ENCODE measurements around the gene VPS39. TPM values are rescaled to one million over a fixed set of nuclear protein-coding genes. Genes with fewer than 3 reads are reported as not detected.

VPS39 gene
- total and polyA plus RNA-seq, 2 of the 13 experiments (the other 11 are each of a cell fraction or from before 2014, with no cell fraction given), result 22.9 to 32.0 TPM

DNA sequence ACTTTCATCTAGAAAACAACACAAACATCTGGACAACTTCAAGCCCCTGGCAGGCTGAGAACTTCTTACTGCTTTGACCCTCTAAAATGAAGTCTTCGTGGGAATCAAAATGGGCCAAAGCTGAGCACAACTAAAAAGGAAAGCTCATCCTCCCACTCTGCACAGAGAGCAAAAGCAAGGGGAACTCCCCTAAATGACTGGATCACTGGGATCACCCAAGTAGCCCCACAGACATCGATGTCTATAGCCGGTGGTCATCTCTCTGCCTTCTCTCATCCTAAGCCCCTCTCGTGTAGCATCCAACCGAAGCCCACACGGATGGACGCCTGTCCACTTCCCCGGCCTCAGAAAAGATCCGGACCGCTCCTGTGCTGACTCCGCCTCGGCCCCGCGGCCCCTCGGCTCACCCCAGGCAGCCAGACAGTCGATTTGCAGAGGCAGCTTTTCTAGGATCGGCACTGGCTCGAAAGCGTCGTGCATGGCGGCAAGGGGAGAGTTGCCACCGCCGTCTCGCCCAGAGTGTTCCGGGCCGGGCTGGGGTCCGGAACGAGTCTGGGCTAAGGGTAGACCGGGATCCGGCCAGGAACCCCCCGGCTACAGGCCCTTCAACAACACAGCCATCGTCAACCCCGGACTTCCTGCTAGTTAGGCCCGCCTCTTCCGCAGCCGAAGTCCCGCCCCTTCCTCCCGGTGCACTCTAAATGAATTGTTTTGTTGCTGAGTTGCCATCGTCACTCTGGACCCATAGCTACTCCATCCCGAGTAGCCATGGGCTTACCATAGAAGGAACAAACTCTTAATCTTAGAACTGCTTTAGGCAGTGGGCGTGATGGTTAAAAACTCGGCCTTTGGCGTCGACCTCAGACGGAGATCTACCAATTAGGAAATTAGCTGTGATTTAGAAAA, at the start of gene VPS39 (continued):
- TF ChIP-seq CBX5 (CRISPR knock-in tag; IDR thresholded peaks at IDR 0.05; ENCODE audit: borderline replicate concordance) (0 out of 2 replicates have a peak, but pooled peaks have one; percentile 12), HNRNPL (IDR thresholded peaks at IDR 0.05; ENCODE audit: low read depth, low read length) (0 out of 2 replicates have a peak, but pooled peaks have one; percentile 55), ZNF20 (CRISPR knock-in tag; IDR thresholded peaks at IDR 0.05) (peak; percentile 69; the same call in 1 of the 2 replicates), MED1 (CRISPR knock-in tag; IDR thresholded peaks at IDR 0.05) (peak; percentile 47; the same call in 1 of the 2 replicates), ZNF256 (CRISPR knock-in tag; conservative IDR thresholded peaks at IDR 0.05) (peak; percentile 56; the same call in 1 of the 2 replicates), ZNF781 (CRISPR knock-in tag; IDR thresholded peaks at IDR 0.05; ENCODE audit: borderline replicate concordance, not compliant biosample characterization) (peak; percentile 76), PRMT3 (CRISPR knock-in tag; IDR thresholded peaks at IDR 0.05; ENCODE audit: borderline replicate concordance, low read depth) (0 out of 2 replicates have a peak, but pooled peaks have one; percentile 1), JUNB (CRISPR knock-in tag; IDR thresholded peaks at IDR 0.05; ENCODE audit: borderline replicate concordance) (no peak), HMGXB4 (CRISPR knock-in tag; IDR thresholded peaks at IDR 0.05; ENCODE audit: borderline replicate concordance in 1 of 2, low read depth in 1 of 2) (peak in 1 of 2 experiments; percentile 68; a peak in 2 of 4 replicates), MAZ (IDR thresholded peaks at IDR 0.05; ENCODE audit: borderline replicate concordance, low read depth, low read length) (no peak), MAZ (CRISPR knock-in tag; IDR thresholded peaks at IDR 0.05; ENCODE audit: low read depth) (peak; percentile 76), ZNF644 (CRISPR knock-in tag; IDR thresholded peaks at IDR 0.05; ENCODE audit: low read depth) (peak; percentile 33; the same call in 1 of the 2 replicates), PHF8 (CRISPR knock-in tag; IDR thresholded peaks at IDR 0.05) (peak; percentile 97), ZNF703 (CRISPR knock-in tag; IDR thresholded peaks at IDR 0.05; ENCODE audit: borderline replicate concordance) (no peak), NONO (IDR thresholded peaks at IDR 0.05) (no peak), NONO (CRISPR knock-in tag; conservative IDR thresholded peaks at IDR 0.05) (peak; percentile 41; the same call in 1 of the 2 replicates), ZNF17 (CRISPR knock-in tag; IDR thresholded peaks at IDR 0.05) (no peak), POGZ (CRISPR knock-in tag; IDR thresholded peaks at IDR 0.05) (peak; percentile 86), MAX (IDR thresholded peaks at IDR 0.05) (no peak; the same call in 1 of the 2 replicates), ZNF331 (CRISPR knock-in tag; IDR thresholded peaks at IDR 0.05) (peak; percentile 14; the same call in 1 of the 2 replicates), ZNF354B (CRISPR knock-in tag; IDR thresholded peaks at IDR 0.05) (no peak), ZNF234 (CRISPR knock-in tag; conservative IDR thresholded peaks at IDR 0.05) (no peak)
- TF ChIP-seq, protein P1, sequence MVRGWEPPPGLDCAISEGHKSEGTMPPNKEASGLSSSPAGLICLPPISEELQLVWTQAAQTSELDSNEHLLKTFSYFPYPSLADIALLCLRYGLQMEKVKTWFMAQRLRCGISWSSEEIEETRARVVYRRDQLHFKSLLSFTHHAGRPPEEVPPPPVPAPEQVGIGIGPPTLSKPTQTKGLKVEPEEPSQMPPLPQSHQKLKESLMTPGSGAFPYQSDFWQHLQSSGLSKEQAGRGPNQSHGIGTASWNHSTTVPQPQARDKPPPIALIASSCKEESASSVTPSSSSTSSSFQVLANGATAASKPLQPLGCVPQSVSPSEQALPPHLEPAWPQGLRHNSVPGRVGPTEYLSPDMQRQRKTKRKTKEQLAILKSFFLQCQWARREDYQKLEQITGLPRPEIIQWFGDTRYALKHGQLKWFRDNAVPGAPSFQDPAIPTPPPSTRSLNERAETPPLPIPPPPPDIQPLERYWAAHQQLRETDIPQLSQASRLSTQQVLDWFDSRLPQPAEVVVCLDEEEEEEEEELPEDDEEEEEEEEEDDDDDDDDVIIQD (CRISPR knock-in tag; IDR thresholded peaks at IDR 0.05; ENCODE audit: low read depth), result peak; percentile 70; the same call in 1 of the 2 replicates
- TF ChIP-seq, protein P2, sequence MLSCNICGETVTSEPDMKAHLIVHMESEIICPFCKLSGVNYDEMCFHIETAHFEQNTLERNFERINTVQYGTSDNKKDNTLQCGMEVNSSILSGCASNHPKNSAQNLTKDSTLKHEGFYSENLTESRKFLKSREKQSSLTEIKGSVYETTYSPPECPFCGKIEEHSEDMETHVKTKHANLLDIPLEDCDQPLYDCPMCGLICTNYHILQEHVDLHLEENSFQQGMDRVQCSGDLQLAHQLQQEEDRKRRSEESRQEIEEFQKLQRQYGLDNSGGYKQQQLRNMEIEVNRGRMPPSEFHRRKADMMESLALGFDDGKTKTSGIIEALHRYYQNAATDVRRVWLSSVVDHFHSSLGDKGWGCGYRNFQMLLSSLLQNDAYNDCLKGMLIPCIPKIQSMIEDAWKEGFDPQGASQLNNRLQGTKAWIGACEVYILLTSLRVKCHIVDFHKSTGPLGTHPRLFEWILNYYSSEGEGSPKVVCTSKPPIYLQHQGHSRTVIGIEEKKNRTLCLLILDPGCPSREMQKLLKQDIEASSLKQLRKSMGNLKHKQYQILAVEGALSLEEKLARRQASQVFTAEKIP (CRISPR knock-in tag; IDR thresholded peaks at IDR 0.05; ENCODE audit: borderline replicate concordance), result no peak

Data from HepG2 (cell line).